ENCODE results near the gene NRG3.

DNA sequence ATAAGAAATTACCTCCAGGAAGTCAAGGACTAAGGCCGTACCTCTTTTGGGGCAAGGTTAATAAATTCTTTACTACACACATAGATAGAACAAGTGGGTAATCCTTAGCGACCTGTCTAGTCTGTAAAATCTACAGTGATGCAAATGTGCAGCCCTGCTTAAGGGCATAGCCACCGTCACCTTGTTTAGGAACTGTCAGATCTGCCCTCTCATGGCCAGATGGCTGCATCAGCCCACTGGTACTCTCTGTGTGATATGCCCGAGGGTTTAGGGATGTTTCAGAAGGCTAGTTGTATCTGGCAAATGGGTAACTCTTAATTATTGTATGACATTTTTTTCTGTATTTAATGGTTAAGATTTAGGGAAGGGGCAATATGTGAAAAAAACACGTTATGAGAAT is 74.3 kb downstream of the NRG3 start:
- TF ChIP-seq, protein P1, sequence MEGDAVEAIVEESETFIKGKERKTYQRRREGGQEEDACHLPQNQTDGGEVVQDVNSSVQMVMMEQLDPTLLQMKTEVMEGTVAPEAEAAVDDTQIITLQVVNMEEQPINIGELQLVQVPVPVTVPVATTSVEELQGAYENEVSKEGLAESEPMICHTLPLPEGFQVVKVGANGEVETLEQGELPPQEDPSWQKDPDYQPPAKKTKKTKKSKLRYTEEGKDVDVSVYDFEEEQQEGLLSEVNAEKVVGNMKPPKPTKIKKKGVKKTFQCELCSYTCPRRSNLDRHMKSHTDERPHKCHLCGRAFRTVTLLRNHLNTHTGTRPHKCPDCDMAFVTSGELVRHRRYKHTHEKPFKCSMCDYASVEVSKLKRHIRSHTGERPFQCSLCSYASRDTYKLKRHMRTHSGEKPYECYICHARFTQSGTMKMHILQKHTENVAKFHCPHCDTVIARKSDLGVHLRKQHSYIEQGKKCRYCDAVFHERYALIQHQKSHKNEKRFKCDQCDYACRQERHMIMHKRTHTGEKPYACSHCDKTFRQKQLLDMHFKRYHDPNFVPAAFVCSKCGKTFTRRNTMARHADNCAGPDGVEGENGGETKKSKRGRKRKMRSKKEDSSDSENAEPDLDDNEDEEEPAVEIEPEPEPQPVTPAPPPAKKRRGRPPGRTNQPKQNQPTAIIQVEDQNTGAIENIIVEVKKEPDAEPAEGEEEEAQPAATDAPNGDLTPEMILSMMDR (conservative IDR thresholded peaks at IDR 0.05 in 1 of 2, IDR thresholded peaks at IDR 0.05 in 1 of 2; ENCODE audit: low read depth in 1 of 2, low read length in 2 of 2), result no peak
- no peak for TF ChIP-seq EZH2 (IDR thresholded peaks at IDR 0.05; ENCODE audit: low read length, missing control alignments)

All from fibroblast of lung (primary cell).